WTC11 (cell line): ENCODE data around the gene POFUT2.

Source experiments
- ATF1 ChIP-seq: sonication (generic); formaldehyde crosslinking; IDR thresholded peaks from 2 replicates; pipeline ENCODE4 v1.8.1; 2023; ENCODE audit warnings: mild to moderate bottlenecking, moderate library complexity, missing genetic modification reagents
- CBFB ChIP-seq: sonication (generic); formaldehyde crosslinking; IDR thresholded peaks from 2 replicates; pipeline ENCODE4 v1.8.1; 2022; ENCODE audit warnings: mild to moderate bottlenecking, low read depth, missing genetic modification reagents
- FOXP1 ChIP-seq: sonication (generic); formaldehyde crosslinking; IDR thresholded peaks from 2 replicates; pipeline ENCODE4 v1.8.0; 2022; ENCODE audit warnings: missing genetic modification reagents, mild to moderate bottlenecking, moderate library complexity, borderline replicate concordance
- IRF2 ChIP-seq: sonication (generic); formaldehyde crosslinking; IDR thresholded peaks from 2 replicates; pipeline ENCODE4 v1.8.0; 2022; ENCODE audit warnings: low read depth, missing genetic modification reagents, borderline replicate concordance
- JUN ChIP-seq: sonication (generic); formaldehyde crosslinking; IDR thresholded peaks from 2 replicates; pipeline ENCODE4 v1.8.0; 2023; ENCODE audit warnings: mild to moderate bottlenecking, missing genetic modification reagents
- SP1 ChIP-seq: sonication (generic); formaldehyde crosslinking; conservative IDR thresholded peaks from 2 replicates; pipeline ENCODE4 v1.8.1; 2022; ENCODE audit warnings: missing genetic modification reagents
- TEAD4 ChIP-seq: sonication (generic); formaldehyde crosslinking; IDR thresholded peaks from 2 replicates; pipeline ENCODE4 v1.8.0; 2022; ENCODE audit warnings: mild to moderate bottlenecking, missing genetic modification reagents
- ZNF317 ChIP-seq: sonication (generic); formaldehyde crosslinking; IDR thresholded peaks from 2 replicates; pipeline ENCODE4 v1.8.1; 2023; ENCODE audit warnings: low read depth, mild to moderate bottlenecking, moderate library complexity, missing genetic modification reagents, borderline replicate concordance
- TF ChIP-seq, protein P1 (sequence below): fragments of 200-600 bp; IDR thresholded peaks from 2 replicates; pipeline ENCODE4 v1.8.0; 2022; ENCODE audit warnings: antibody characterized with exemption
- TF ChIP-seq, protein P2 (sequence below): sonication (generic); formaldehyde crosslinking; IDR thresholded peaks from 2 replicates; pipeline ENCODE4 v1.8.1; 2023; ENCODE audit warnings: mild to moderate bottlenecking, missing genetic modification reagents
- TF ChIP-seq, protein P3 (sequence below): sonication (generic); formaldehyde crosslinking; IDR thresholded peaks from 2 replicates; pipeline ENCODE4 v1.8.0; 2022; ENCODE audit warnings: mild to moderate bottlenecking, missing genetic modification reagents
- TF ChIP-seq, protein P4 (sequence below): sonication (generic); formaldehyde crosslinking; IDR thresholded peaks from 2 replicates; pipeline ENCODE4 v1.8.1; 2022; ENCODE audit warnings: low read depth, missing genetic modification reagents, borderline replicate concordance
- TF ChIP-seq, protein P5 (sequence below): sonication (generic); formaldehyde crosslinking; IDR thresholded peaks from 2 replicates; pipeline ENCODE4 v1.8.1; 2023; ENCODE audit warnings: mild to moderate bottlenecking, missing genetic modification reagents, moderate library complexity
- TF ChIP-seq, protein P6 (sequence below): sonication (generic); formaldehyde crosslinking; IDR thresholded peaks from 2 replicates; pipeline ENCODE4 v1.8.1; 2022; ENCODE audit warnings: low read depth, mild to moderate bottlenecking, moderate library complexity, missing genetic modification reagents, borderline replicate concordance

DNA sequence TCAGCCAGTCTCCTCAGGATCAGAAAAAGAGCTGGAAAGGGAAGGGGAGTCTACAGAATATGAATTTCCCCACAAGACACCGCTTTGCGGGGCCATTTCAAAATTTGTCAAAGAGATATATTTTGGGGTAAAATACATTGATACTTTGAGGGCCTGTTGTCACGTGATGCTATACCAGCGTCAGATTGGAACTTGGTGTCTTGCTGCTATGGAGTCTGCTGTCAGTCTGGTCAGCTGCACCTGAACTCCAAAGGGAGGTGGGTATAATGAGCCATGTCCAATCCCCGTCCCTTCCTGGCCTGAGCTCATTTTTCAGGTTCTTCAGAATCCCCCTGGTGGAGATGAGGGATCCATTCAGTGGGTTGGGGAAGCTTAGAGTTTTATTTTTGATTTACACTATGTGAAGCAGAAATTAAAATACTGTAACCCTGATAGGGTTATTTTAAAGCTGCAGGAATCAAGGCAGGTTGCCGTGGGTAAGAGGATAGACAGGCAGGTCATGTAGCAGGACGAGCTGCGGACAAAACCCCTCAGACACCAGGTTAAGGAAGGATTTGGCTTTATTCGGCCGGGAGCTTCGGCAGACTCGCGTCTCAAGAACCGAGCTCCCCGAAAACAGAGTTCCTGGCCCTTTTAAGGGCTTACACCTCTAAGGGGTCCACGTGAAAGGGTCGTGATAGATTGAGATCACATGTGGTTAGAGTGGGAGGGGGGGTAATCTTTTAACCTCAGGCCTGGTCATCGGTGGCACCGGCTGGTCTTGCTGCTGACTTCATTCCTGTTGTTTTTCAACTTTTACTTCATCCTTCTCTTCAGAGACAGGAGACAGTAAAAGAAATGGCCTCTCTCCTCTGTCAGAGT lies 2.2 kb upstream of the POFUT2 start:
- TF ChIP-seq SP1 (CRISPR knock-in tag) (no peak), JUN (CRISPR knock-in tag) (no peak), ZNF317 (CRISPR knock-in tag) (no peak), CBFB (CRISPR knock-in tag) (no peak), IRF2 (CRISPR knock-in tag) (no peak), ATF1 (no peak), FOXP1 (no peak), TEAD4 (CRISPR knock-in tag) (no peak)
- TF ChIP-seq, protein P1, sequence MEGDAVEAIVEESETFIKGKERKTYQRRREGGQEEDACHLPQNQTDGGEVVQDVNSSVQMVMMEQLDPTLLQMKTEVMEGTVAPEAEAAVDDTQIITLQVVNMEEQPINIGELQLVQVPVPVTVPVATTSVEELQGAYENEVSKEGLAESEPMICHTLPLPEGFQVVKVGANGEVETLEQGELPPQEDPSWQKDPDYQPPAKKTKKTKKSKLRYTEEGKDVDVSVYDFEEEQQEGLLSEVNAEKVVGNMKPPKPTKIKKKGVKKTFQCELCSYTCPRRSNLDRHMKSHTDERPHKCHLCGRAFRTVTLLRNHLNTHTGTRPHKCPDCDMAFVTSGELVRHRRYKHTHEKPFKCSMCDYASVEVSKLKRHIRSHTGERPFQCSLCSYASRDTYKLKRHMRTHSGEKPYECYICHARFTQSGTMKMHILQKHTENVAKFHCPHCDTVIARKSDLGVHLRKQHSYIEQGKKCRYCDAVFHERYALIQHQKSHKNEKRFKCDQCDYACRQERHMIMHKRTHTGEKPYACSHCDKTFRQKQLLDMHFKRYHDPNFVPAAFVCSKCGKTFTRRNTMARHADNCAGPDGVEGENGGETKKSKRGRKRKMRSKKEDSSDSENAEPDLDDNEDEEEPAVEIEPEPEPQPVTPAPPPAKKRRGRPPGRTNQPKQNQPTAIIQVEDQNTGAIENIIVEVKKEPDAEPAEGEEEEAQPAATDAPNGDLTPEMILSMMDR: no peak
- TF ChIP-seq, protein P2, sequence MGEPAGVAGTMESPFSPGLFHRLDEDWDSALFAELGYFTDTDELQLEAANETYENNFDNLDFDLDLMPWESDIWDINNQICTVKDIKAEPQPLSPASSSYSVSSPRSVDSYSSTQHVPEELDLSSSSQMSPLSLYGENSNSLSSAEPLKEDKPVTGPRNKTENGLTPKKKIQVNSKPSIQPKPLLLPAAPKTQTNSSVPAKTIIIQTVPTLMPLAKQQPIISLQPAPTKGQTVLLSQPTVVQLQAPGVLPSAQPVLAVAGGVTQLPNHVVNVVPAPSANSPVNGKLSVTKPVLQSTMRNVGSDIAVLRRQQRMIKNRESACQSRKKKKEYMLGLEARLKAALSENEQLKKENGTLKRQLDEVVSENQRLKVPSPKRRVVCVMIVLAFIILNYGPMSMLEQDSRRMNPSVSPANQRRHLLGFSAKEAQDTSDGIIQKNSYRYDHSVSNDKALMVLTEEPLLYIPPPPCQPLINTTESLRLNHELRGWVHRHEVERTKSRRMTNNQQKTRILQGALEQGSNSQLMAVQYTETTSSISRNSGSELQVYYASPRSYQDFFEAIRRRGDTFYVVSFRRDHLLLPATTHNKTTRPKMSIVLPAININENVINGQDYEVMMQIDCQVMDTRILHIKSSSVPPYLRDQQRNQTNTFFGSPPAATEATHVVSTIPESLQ (CRISPR knock-in tag): no peak
- TF ChIP-seq, protein P3, sequence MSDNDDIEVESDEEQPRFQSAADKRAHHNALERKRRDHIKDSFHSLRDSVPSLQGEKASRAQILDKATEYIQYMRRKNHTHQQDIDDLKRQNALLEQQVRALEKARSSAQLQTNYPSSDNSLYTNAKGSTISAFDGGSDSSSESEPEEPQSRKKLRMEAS (CRISPR knock-in tag): no peak
- TF ChIP-seq, protein P4, sequence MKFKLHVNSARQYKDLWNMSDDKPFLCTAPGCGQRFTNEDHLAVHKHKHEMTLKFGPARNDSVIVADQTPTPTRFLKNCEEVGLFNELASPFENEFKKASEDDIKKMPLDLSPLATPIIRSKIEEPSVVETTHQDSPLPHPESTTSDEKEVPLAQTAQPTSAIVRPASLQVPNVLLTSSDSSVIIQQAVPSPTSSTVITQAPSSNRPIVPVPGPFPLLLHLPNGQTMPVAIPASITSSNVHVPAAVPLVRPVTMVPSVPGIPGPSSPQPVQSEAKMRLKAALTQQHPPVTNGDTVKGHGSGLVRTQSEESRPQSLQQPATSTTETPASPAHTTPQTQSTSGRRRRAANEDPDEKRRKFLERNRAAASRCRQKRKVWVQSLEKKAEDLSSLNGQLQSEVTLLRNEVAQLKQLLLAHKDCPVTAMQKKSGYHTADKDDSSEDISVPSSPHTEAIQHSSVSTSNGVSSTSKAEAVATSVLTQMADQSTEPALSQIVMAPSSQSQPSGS: no peak
- TF ChIP-seq, protein P5, sequence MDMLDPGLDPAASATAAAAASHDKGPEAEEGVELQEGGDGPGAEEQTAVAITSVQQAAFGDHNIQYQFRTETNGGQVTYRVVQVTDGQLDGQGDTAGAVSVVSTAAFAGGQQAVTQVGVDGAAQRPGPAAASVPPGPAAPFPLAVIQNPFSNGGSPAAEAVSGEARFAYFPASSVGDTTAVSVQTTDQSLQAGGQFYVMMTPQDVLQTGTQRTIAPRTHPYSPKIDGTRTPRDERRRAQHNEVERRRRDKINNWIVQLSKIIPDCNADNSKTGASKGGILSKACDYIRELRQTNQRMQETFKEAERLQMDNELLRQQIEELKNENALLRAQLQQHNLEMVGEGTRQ (CRISPR knock-in tag): no peak
- TF ChIP-seq, protein P6, sequence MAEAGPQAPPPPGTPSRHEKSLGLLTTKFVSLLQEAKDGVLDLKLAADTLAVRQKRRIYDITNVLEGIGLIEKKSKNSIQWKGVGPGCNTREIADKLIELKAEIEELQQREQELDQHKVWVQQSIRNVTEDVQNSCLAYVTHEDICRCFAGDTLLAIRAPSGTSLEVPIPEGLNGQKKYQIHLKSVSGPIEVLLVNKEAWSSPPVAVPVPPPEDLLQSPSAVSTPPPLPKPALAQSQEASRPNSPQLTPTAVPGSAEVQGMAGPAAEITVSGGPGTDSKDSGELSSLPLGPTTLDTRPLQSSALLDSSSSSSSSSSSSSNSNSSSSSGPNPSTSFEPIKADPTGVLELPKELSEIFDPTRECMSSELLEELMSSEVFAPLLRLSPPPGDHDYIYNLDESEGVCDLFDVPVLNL: no peak
